HFF-Myc (cell line): Measurements from ENCODE around the gene FBXO21.
"Not testable (repeated sequence)": the region's sequence is repeated elsewhere in the genome, so short reads cannot be mapped to it uniquely, and the experiment has no call there.

Experiments used
- DNase-seq: peaks from one replicate; pipeline ENCODE4 v3.0.0-alpha.2; 2011; ENCODE audit warnings: low read depth; ENCODE audit errors: extremely low read depth
- H3K4me3 ChIP-seq: replicated peaks from 2 replicates; pipeline ENCODE4 v1.5.1; 2011; ENCODE audit warnings: low read depth, mild to moderate bottlenecking, control low read depth, low read length
- TF ChIP-seq, protein P1 (sequence below): IDR thresholded peaks from 2 replicates; pipeline ENCODE4 v1.5.1; 2012; ENCODE audit warnings: mild to moderate bottlenecking, low read depth, low read length, control low read depth; ENCODE audit errors: missing control alignments

The FBXO21 gene

DNA sequence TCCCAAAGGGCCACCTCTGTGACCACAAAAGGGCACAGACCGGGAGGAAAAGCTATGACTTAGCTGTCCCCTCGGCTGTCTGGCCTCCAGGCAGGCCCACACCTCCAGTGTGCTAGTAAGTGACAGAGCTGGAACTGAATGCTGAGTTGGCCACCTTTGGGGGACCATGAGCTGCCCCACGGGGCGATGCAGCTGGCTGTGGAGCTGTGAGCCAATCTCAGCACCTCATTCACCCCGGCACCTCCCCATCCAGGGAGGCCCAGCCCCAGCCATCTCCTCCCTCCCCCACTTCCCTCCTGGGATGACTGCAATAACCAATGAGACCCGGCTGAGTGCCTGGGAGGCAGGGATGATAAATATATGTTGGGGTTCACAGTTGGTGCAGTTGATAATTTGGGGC lies 78.9 kb downstream of the FBXO21 start:
- H3K4me3 ChIP-seq, result no peak overlapping the region
- TF ChIP-seq, protein P1, sequence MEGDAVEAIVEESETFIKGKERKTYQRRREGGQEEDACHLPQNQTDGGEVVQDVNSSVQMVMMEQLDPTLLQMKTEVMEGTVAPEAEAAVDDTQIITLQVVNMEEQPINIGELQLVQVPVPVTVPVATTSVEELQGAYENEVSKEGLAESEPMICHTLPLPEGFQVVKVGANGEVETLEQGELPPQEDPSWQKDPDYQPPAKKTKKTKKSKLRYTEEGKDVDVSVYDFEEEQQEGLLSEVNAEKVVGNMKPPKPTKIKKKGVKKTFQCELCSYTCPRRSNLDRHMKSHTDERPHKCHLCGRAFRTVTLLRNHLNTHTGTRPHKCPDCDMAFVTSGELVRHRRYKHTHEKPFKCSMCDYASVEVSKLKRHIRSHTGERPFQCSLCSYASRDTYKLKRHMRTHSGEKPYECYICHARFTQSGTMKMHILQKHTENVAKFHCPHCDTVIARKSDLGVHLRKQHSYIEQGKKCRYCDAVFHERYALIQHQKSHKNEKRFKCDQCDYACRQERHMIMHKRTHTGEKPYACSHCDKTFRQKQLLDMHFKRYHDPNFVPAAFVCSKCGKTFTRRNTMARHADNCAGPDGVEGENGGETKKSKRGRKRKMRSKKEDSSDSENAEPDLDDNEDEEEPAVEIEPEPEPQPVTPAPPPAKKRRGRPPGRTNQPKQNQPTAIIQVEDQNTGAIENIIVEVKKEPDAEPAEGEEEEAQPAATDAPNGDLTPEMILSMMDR, result no peak
- no peak for DNase-seq

DNA sequence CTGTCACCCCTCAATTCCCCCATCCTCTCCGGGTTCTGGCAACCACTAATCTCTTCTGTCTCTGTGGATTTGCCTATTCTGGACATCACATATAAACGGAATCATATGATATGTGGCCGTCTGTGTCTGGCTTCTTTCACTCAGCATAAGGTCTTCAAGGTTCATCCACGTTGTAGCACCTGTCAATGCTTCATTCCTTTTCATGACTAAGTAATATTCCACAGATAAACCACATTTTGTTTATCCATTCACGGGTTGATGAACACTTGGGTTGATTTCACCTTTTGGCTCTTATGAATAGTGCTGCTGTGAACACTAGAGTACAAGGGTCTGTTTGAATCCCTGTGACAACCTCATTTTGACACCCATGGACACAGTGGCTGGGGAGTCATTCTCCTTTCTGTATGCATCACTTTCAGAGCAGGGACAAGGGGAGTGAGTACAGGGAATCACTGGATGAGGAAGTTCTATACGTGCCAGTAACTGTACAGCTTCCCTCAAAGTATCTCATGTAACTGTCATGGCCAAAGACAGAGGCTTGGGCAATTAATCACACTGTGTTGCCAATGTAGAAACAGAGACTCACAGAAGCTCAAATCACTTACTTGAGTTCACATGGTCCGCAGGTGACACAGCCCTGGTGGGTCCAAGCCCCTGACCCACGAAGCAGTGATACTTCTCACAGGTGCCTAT lies 80.2 kb downstream of the FBXO21 start:
- TF ChIP-seq, protein P1, result no peak
- DNase-seq, result no peak
- no peak overlapping the region for H3K4me3 ChIP-seq

- H3K4me3 ChIP-seq, result no peak overlapping the region
- TF ChIP-seq, protein P1, result no peak
- DNase-seq, result no peak
These were observed 84.4 kb downstream of the FBXO21 start for GRCh38 chr12:117105902-117106301.

DNA sequence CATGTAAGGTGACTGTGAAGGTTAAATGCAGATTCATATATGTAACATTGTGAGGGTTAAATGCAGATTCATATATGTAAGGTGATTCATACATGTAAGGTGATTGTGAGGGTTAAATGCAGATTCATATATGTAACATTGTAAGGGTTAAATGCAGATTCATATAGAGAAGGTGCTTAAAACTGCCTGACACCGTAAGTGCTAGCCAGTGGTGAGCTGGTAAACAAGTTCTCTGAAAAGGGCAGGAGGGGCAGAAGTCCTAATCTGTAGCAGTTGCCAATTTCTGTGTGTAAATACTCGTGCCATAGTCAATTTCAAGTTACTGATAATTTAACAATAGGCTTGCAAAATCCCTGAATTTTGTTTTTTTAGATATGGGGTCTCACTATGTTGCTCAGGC lies 86.3 kb downstream of the FBXO21 start:
- H3K4me3 ChIP-seq, DNase-seq: not testable (repeated sequence)

DNA sequence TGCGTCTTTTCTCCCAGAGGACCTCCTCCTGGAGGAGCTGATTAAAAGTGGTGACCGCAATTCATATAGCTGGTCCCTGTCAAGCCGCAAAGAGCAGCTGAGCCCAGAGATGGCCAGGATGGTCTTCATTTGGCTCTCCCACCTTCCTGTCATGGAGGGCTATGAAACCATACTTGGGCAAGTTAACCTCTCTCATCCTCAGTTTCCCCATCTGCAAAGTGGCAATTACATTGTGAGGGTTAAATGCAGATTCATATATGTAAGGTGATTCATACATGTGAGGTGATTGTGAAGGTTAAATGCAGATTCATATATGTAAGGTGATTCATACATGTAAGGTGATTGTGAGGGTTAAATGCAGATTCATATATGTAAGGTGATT lies 87.5 kb downstream of the FBXO21 start:
- DNase-seq, result no peak
- H3K4me3 ChIP-seq, result no peak overlapping the region
- TF ChIP-seq, protein P1, result no peak

- no peak overlapping the region for H3K4me3 ChIP-seq
- TF ChIP-seq, protein P1, result no peak
- DNase-seq, result no peak
These were observed 88.1 kb downstream of the FBXO21 start for GRCh38 chr12:117101953-117102799.

DNA sequence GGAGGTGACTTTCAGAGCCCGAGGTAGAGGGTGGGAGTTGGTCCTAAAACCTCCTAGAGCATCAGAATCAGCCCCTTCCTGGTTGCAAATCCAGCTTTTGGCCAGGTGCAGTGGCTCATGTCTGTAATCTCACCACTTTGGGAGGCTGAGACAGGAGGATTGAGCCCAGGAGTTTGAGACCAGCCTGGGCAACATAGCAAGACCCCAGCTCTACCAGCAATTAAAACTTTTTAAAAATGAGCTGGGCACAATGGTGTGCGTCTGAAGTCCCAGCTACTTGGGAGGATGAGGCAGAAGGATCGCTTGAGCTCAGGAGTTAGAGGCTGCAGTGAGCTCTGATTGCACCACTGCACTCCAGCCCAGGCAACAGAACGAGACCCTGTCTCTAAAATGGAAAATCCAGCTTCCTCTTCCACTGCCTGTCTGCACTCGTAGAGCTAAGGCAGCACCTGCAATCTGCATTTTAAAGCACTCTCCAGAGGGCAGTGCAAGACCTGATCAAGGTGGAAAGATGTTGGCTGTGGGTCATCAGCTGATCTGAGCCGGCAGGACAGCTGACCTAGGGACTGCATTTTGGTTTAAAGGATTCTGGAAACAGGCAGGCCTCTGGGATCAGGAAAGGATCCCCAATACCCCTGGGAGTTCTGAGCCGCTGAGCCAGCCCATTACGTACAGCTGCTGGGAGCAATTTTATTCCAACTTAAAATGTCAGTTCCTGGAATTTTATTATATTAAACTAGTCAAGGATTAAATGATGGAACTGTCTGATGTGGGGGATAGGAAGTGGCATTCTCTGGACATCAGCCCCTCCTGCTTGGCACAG lies 89.2 kb downstream of the FBXO21 start:
- TF ChIP-seq, protein P1, result no peak
- no peak for DNase-seq

More for the DNA sequence above, 89.2 kb downstream of the FBXO21 start:
- no peak overlapping the region for H3K4me3 ChIP-seq
